Kidney (tissue), 14 donors: ENCODE measurements around the gene B3GLCT. TPM values are rescaled to one million over a fixed set of nuclear protein-coding genes. Genes with fewer than 3 reads are reported as not detected.

Source experiments
- DNase-seq, 5 donors: peaks; one replicate each; pipeline ENCODE4 v3.0.0-alpha.2; 2013 to 2020
- FAIRE-seq: peaks from 2 replicates; lab custom pipeline; 2012; peaks lifted over from hg19 to GRCh38; lab: Jason Lieb, UNC
- H3K27ac ChIP-seq, 2 donors: one replicate each; pipeline ENCODE4 v1.7.0; 2013; ENCODE audit warnings: low read depth in 2 of 2, low read length in 2 of 2, inconsistent platforms in 1 of 2
- H3K27me3 ChIP-seq: one replicate; pipeline ENCODE4 v1.7.1; 2013; ENCODE audit warnings: low read length, inconsistent platforms; ENCODE audit not compliant: control insufficient read depth, insufficient read depth
- H3K36me3 ChIP-seq, 3 donors: one replicate each; pipeline versions ENCODE4 v1.7.0 to v1.7.1; 2013; ENCODE audit warnings: low read length in 3 of 3, control low read depth in 1 of 3, inconsistent platforms in 1 of 3; ENCODE audit not compliant: insufficient read depth in 3 of 3, control insufficient read depth in 2 of 3
- H3K4me1 ChIP-seq, 3 donors: one replicate each; pipeline versions ENCODE4 v1.7.0 to v1.7.1; 2013; ENCODE audit warnings: low read length in 3 of 3, inconsistent platforms in 1 of 3, low read depth in 1 of 3; ENCODE audit not compliant: control insufficient read depth in 2 of 3, insufficient read depth in 2 of 3
- H3K4me3 ChIP-seq, 3 donors: one replicate each; pipeline versions ENCODE4 v1.7.0 to v1.8.1; 2013; ENCODE audit warnings: low read length in 3 of 3, control low read depth in 1 of 3, inconsistent platforms in 1 of 3
- H3K9ac ChIP-seq, 3 donors: one replicate each; pipeline versions ENCODE4 v1.7.0 to v1.7.1; 2013; ENCODE audit warnings: low read length in 3 of 3, control low read depth in 1 of 3, inconsistent platforms in 1 of 3
- H3K9me3 ChIP-seq, 3 donors: one replicate each; pipeline versions ENCODE4 v1.7.0 to v1.7.1; 2013; ENCODE audit warnings: low read length in 3 of 3, control low read depth in 1 of 3, inconsistent platforms in 1 of 3; ENCODE audit not compliant: control insufficient read depth in 2 of 3, insufficient read depth in 1 of 3
- CTCF ChIP-seq: IDR thresholded peaks from 3 replicates; pipeline ENCODE4 v1.5.1; 2012; ENCODE audit warnings: mild to moderate bottlenecking, moderate library complexity, borderline replicate concordance; ENCODE audit not compliant: insufficient read depth; ENCODE audit errors: extremely low read depth
- intact Hi-C: fragments of 100-400 bp; cut with DNase I; formaldehyde crosslinking; loops from one replicate; pipeline ENCODE4 v1.11.1; 2022
- polyA plus RNA-seq: library from polyadenylated mRNA; stranded (reverse); fragments of 350-450 nt; fragmentation: Illumina TruSeq; extraction: RNeasy Lipid Tissue Mini Kit (QIAGEN cat#74804); gene quantifications from one replicate; pipeline ENCODE4 v1.2.3, GENCODE V29; 2014; ENCODE audit warnings: low read depth, low replicate concordance; ENCODE audit not compliant: insufficient read depth
- total RNA-seq: library from RNA; stranded (reverse); fragmentation: NEBNext Ultra II Directional; extraction: Animal tissue kit (Norgen Biotek cat#: 25700); gene quantifications from one replicate; pipeline ENCODE4 v1.2.1, GENCODE V29; 2021
- donor health status: control.
- donor health status: control.
- donor health status: control.
- donor health status: control.
- donor health status: control.
- donor health status: DM: yes; HTN: yes; CAD: no.
- donor health status: Normal renal cell carcinoma (clear cell type).

Gene B3GLCT
- total and polyA plus RNA-seq, 2 donors from 2014 or later, result 5.9 to 7.7 TPM

GRCh38 chr13:31184981-31185645 is 14.7 kb upstream of the B3GLCT start:
- intact Hi-C loops, result no loop called here
- Histone ChIP-seq H3K36me3 (no peaks in the 10 kb centered on the region), H3K27ac (no peak overlapping the region), H3K27me3 (no peaks in the 10 kb centered on the region), H3K4me3 (no peak overlapping the region), H3K4me1 (no peaks in the 10 kb centered on the region), H3K9me3 (no peaks in the 10 kb centered on the region), H3K9ac (no peak overlapping the region)
- DNase-seq, result peak in 1 of 5 donors; percentile 1
- no peak for TF ChIP-seq CTCF
- FAIRE-seq, result no peak

GRCh38 chr13:31191748-31192147 is 8.0 kb upstream of the B3GLCT start:
- no peak overlapping the region for H3K9ac ChIP-seq
- DNase-seq, result no peak
- H3K9me3 ChIP-seq, result no peaks in the 10 kb centered on the region
- H3K27ac ChIP-seq, result no peak overlapping the region
- intact Hi-C loops, result no loop called here
- TF ChIP-seq CTCF, result no peak
- H3K27me3 ChIP-seq, result no peaks in the 10 kb centered on the region
- no peak for FAIRE-seq
- no peaks in the 10 kb centered on the region for H3K4me1 ChIP-seq
- no peak overlapping the region for H3K4me3 ChIP-seq
- no peaks in the 10 kb centered on the region for H3K36me3 ChIP-seq

GRCh38 chr13:31192306-31192705 is 7.5 kb upstream of the B3GLCT start:
- Histone ChIP-seq H3K4me3 (no peak overlapping the region), H3K27me3 (no peaks in the 10 kb centered on the region), H3K36me3 (no peaks in the 10 kb centered on the region), H3K9ac (no peak overlapping the region), H3K27ac (no peak overlapping the region), H3K9me3 (no peaks in the 10 kb centered on the region), H3K4me1 (no peaks in the 10 kb centered on the region)
- no peak for FAIRE-seq
- peak in 1 of 5 donors; percentile 12 for DNase-seq
- no peak for TF ChIP-seq CTCF
- intact Hi-C loops, result no loop called here
